Panc1 (cell line): ENCODE measurements around the gene NPPC. TPM values are rescaled to one million over a fixed set of nuclear protein-coding genes. Genes with fewer than 3 reads are reported as not detected.

Experiments used
- ATAC-seq: fragments of 200-7000 bp; cut with Tn5 transposase; 2 replicates; pipeline ENCODE4 v1.9.1; 2020; ENCODE audit warnings: mild to moderate bottlenecking, moderate library complexity
- BruUV-seq: library from RNA; stranded (reverse); fragments of 400-500 nt; replicated peaks from 2 replicates; lab custom pipeline; 2021; lab: Mats Ljungman, UMichigan
- CTCF ChIA-PET: fragments of 300-600 bp; sonication (Branson Sonifier 250); formaldehyde crosslinking; loops from one replicate; lab custom pipeline; 2022; ENCODE audit warnings: antibody characterized with exemption; lab: Charles Lee
- POLR2A ChIA-PET: fragments of 300-600 bp; sonication (Branson Sonifier 250); formaldehyde crosslinking; loops from one replicate; lab custom pipeline; 2022; ENCODE audit warnings: antibody characterized with exemption; lab: Charles Lee
- DNase-seq: peaks from one replicate; pipeline ENCODE4 v3.0.0-alpha.2; 2010; ENCODE audit warnings: low read depth, low spot score
- H3K27ac ChIP-seq: 2 replicates; pipeline ENCODE4 v1.5.1; 2011; ENCODE audit warnings: mild to moderate bottlenecking, low read length, inconsistent platforms
- H3K27me3 ChIP-seq: fragments of 200-500 bp; sonication (Bioruptor generic); 2 replicates; pipeline ENCODE4 v1.6.0; 2014; ENCODE audit warnings: low read length, inconsistent platforms; ENCODE audit not compliant: control insufficient read depth, insufficient read depth
- H3K36me3 ChIP-seq: fragments of 200-500 bp; sonication (Bioruptor generic); 2 replicates; pipeline ENCODE4 v1.5.1; 2014; ENCODE audit warnings: inconsistent platforms, mild to moderate bottlenecking, low read length, moderate library complexity; ENCODE audit not compliant: control insufficient read depth, insufficient read depth
- H3K4me1 ChIP-seq: 2 replicates; pipeline ENCODE4 v1.5.1; 2011; ENCODE audit warnings: inconsistent platforms, mild to moderate bottlenecking, low read length, moderate library complexity; ENCODE audit not compliant: control insufficient read depth, insufficient read depth
- H3K4me3 ChIP-seq, 2 experiments: 2 replicates each; pipeline ENCODE4 v1.5.1; 2011 to 2012; ENCODE audit warnings: low read depth in 2 of 2, low read length in 2 of 2, mild to moderate bottlenecking in 2 of 2, inconsistent platforms in 1 of 2, moderate library complexity in 1 of 2
- H3K9me3 ChIP-seq: fragments of 200-500 bp; sonication (Bioruptor generic); 2 replicates; pipeline ENCODE4 v1.5.1; 2014; ENCODE audit warnings: low read depth, mild to moderate bottlenecking, inconsistent platforms, low read length, moderate library complexity; ENCODE audit not compliant: control insufficient read depth, insufficient read depth
- POLR2AphosphoS5 ChIP-seq: IDR thresholded peaks from 2 replicates; pipeline ENCODE4 v1.6.1; 2012; ENCODE audit warnings: mild to moderate bottlenecking, low read depth, low read length, moderate library complexity
- SIN3A ChIP-seq: IDR thresholded peaks from 2 replicates; pipeline ENCODE4 v1.6.1; 2012; ENCODE audit warnings: low read depth, mild to moderate bottlenecking, low read length, moderate library complexity, borderline replicate concordance; ENCODE audit not compliant: insufficient read depth
- TCF7L2 ChIP-seq: IDR thresholded peaks from 2 replicates; pipeline ENCODE4 v1.6.1; 2011; ENCODE audit warnings: mild to moderate bottlenecking, low read depth, low read length, inconsistent platforms
- in situ Hi-C: cut with HindIII; loops from 2 replicates; pipeline ENCODE4 v1.10.0; 2016; ENCODE audit warnings: low sequenced_read_pairs, low pct_unique_long_range_greater_than_20kb
- intact Hi-C: fragments of 100-400 bp; cut with micrococcal nuclease; formaldehyde crosslinking; loops from one replicate; pipeline ENCODE4 v1.10.0; 2022; ENCODE audit not compliant: unreplicated experiment
- total RNA-seq: library from RNA; stranded (reverse); gene quantifications from one replicate; pipeline ENCODE4 v1.2.1, GENCODE V29; 2021; ENCODE audit not compliant: unreplicated experiment
- TF ChIP-seq, protein P1 (sequence below): fragments of 450-650 bp; IDR thresholded peaks from 2 replicates; pipeline ENCODE4 v1.5.1; 2017; ENCODE audit warnings: mild to moderate bottlenecking
- TF ChIP-seq, protein P2 (sequence below), 2 experiments: IDR thresholded peaks; 2 replicates each; pipeline ENCODE4 v1.6.1; 2011 to 2012; ENCODE audit warnings: low read depth in 2 of 2, control low read depth in 1 of 2, low read length in 1 of 2, mild to moderate bottlenecking in 1 of 2, moderate library complexity in 1 of 2; ENCODE audit not compliant: insufficient read depth in 1 of 2

The NPPC gene
- total RNA-seq, 1 experiment from 2014 or later: 1.1 TPM

DNA sequence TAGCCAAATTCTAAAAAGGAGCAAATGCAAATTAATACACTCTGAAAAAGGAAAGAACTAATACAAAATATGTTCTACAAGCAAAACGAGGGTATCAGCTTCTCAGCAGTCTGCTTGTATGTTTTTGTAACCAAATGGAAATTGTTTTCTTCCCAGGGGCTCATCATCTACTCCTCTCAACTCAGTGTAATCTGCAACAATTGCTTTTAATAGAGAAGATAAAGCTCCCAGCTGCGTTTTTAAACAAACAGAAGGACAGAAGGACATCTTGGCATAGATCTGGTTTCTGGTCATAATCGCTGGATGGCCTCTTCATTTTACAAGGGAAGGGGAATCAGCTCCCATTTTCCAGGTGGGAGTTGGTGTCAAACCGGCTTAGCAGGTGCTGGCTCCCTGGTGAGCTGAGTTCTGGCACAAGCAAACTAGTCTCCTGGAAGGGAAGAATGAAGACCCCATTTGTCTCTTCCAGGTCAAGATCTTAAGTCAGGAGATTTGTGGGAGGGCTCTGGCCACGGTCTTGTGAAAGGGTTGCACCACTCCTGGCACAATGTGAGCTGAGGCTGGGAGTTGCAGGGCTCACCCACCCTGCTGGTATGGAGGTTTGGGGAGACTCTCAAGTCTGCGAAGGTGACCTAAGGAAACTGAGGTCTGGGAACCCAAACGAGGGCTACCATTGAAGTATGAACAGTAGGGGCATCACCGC, 41.6 kb downstream of the NPPC start:
- ATAC-seq: no peak
- DNase-seq: no peak
- POLR2A ChIA-PET: no interaction called here
- no peak overlapping the region for H3K27ac ChIP-seq
- H3K4me3 ChIP-seq: no peak overlapping the region
- H3K27me3 ChIP-seq: peaks cover 4% of the 10 kb centered on the region
- H3K36me3 ChIP-seq: no peaks in the 10 kb centered on the region
- no TSS peak for BruUV-seq
- CTCF ChIA-PET: no interaction called here
- H3K9me3 ChIP-seq: no peaks in the 10 kb centered on the region
- no peak for TF ChIP-seq POLR2AphosphoS5
- TF ChIP-seq, protein P1, sequence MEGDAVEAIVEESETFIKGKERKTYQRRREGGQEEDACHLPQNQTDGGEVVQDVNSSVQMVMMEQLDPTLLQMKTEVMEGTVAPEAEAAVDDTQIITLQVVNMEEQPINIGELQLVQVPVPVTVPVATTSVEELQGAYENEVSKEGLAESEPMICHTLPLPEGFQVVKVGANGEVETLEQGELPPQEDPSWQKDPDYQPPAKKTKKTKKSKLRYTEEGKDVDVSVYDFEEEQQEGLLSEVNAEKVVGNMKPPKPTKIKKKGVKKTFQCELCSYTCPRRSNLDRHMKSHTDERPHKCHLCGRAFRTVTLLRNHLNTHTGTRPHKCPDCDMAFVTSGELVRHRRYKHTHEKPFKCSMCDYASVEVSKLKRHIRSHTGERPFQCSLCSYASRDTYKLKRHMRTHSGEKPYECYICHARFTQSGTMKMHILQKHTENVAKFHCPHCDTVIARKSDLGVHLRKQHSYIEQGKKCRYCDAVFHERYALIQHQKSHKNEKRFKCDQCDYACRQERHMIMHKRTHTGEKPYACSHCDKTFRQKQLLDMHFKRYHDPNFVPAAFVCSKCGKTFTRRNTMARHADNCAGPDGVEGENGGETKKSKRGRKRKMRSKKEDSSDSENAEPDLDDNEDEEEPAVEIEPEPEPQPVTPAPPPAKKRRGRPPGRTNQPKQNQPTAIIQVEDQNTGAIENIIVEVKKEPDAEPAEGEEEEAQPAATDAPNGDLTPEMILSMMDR: no peak
- TF ChIP-seq, protein P2, sequence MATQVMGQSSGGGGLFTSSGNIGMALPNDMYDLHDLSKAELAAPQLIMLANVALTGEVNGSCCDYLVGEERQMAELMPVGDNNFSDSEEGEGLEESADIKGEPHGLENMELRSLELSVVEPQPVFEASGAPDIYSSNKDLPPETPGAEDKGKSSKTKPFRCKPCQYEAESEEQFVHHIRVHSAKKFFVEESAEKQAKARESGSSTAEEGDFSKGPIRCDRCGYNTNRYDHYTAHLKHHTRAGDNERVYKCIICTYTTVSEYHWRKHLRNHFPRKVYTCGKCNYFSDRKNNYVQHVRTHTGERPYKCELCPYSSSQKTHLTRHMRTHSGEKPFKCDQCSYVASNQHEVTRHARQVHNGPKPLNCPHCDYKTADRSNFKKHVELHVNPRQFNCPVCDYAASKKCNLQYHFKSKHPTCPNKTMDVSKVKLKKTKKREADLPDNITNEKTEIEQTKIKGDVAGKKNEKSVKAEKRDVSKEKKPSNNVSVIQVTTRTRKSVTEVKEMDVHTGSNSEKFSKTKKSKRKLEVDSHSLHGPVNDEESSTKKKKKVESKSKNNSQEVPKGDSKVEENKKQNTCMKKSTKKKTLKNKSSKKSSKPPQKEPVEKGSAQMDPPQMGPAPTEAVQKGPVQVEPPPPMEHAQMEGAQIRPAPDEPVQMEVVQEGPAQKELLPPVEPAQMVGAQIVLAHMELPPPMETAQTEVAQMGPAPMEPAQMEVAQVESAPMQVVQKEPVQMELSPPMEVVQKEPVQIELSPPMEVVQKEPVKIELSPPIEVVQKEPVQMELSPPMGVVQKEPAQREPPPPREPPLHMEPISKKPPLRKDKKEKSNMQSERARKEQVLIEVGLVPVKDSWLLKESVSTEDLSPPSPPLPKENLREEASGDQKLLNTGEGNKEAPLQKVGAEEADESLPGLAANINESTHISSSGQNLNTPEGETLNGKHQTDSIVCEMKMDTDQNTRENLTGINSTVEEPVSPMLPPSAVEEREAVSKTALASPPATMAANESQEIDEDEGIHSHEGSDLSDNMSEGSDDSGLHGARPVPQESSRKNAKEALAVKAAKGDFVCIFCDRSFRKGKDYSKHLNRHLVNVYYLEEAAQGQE (IDR thresholded peaks at IDR 0.05; ENCODE audit: insufficient read depth in 1 of 2, low read depth in 2 of 2, low read length in 1 of 2): no peak
- no peak for TF ChIP-seq SIN3A
- no peak for TF ChIP-seq TCF7L2
- H3K4me1 ChIP-seq: no peaks in the 10 kb centered on the region; the same call in 1 of the 2 replicates
- intact Hi-C loops: no loop called here
- in situ Hi-C loops: no loop called here

DNA sequence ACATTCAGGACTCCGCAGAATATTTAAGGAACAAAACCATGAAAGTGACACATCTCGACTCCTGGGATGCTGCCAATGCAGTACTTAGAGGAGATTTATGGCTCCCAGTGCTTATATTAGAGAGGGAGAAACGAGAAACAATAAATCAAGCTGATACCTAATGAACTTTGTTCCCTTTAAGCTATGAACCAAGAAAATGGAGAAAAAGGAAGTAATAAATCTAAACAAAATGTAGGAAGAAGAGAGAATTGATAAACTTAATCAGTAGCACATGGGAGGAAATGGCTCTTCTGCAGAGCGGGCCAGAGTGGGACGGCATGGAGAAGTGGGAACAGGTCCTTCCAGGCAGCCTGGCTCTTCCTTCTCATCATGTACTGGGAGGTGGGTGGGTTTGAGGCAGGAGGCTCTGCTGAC, 42.7 kb downstream of the NPPC start:
- POLR2A ChIA-PET: no interaction called here
- no peak for DNase-seq
- CTCF ChIA-PET: no interaction called here
- intact Hi-C loops: no loop called here
- ATAC-seq: no peak
- H3K4me1 ChIP-seq: no peaks in the 10 kb centered on the region; the same call in 1 of the 2 replicates
- H3K27ac ChIP-seq: no peak overlapping the region
- in situ Hi-C loops: no loop called here
- no TSS peak for BruUV-seq
- H3K36me3 ChIP-seq: no peaks in the 10 kb centered on the region
- no peaks in the 10 kb centered on the region for H3K9me3 ChIP-seq
- peaks cover 4% of the 10 kb centered on the region for H3K27me3 ChIP-seq
- no peak overlapping the region for H3K4me3 ChIP-seq
- TF ChIP-seq POLR2AphosphoS5: no peak
- TF ChIP-seq, protein P2 (IDR thresholded peaks at IDR 0.05; ENCODE audit: insufficient read depth in 1 of 2, low read depth in 2 of 2, low read length in 1 of 2): no peak
- TF ChIP-seq, protein P1: no peak
- TF ChIP-seq SIN3A: no peak
